Stimulated activated CD4-positive, alpha-beta T cell treated with anti-CD3 and anti-CD28 coated beads, Interleukin-15, amount 100 ng/mL, for 1 hour (primary cell): Measurements from ENCODE around the gene NUB1.

Source experiments
- DNase-seq, 2 donors: peaks; one replicate each; pipeline ENCODE4 v3.0.0-alpha.2; 2020; ENCODE audit warnings: low read depth in 1 of 2, low spot score in 1 of 2

The NUB1 gene

DNA sequence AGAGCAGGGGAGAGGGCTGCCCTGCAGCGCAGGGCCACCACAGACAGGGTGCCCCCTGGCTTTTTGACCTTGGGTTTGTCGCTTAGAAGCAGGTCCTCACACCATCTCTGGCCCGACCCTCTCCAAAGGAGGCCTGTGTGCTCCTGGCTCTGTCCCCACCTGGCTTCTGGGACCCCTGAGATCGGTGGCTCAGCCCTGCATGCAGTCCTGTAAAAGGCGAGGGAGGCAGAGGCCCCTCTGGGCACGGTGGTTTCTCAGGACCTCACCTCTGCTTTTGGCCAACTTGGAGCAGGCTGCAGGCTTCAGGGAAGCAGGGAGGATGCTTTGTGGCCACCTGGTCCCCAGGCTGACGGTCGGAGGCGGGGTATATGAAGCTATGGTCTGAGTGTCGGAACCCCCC lies 46.8 kb downstream of the NUB1 start:
- no peak for DNase-seq

- no peak for DNase-seq
These were observed 47.6 kb downstream of the NUB1 start for GRCh38 chr7:151389096-151389767.

DNA sequence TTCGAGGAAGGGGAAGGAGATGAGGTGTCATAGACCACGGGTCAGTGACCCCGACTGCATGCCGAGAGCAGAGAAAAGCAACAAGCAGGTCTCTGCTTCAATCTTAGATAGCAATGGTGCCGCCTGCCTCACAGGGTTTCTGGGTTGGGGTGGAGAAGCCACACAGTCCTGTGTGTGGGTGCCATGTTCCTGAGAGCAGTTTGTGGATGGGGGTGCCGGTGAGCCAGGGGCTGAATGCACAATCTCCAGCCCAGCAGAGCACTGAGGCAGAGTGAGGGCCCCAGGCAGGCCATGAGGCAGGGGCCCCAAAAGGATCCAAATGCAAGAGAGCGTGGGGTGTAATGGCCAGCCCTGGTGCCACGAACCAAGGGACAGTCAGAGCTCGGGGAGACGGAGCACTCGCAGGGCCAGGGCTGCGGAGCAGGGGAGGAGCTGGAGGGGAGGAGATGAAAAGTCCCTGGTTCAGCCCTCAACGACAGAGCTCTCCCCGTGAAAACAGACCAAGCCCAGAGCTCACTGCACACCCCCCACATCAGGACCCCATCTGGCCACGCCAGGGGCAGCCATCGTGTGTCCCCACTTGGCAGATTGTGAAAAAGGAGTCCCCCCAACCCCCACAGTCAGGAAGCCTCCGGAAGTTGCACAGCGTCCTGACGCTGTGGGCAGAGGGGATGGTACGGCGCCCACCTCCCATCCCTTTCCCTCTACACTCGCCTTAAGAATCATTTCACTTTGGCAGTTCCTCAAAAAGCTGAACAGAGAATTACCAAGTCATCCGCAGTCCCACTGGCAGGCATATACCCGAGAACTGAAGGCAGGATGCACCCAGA lies 48.4 kb downstream of the NUB1 start:
- no peak for DNase-seq

DNA sequence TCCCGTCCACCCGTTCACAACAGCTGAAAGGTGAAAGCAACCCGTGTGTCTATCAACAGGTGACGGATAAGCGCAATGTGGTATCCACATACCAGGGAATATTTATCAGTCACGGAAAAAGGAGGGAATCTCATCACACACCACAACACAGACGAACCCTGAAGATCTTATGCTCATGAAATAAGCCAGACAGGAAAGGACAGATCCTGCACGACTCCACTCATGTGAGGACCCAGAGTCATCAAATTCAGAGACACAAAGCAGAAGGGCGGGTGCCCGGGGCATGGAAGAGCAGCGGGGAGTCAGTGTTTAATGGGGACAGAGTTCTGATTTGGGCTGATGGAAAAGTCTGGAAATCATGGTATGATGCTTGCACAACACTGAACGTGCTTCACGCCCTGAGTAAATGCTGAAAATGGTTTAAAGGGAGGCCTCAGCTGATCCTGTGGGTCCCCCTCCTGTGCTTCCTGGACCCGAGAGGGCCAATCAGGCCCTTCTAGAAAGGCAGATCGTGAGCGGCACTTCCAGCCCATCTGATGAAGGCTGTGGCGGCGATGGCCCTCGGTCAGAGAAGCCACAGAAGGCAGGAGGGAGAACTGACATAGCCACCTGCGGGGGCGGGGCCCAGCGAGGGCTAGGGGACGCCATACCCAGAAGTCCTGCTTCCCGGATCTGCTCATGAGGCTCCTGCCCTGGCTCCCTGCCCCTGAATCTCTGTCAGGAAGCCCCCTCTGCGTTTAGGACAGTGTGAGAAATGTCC lies 49.2 kb downstream of the NUB1 start:
- DNase-seq = no peak

GRCh38 chr7:151391358-151391730 lies 49.7 kb downstream of the NUB1 start:
- DNase-seq = no peak

DNA sequence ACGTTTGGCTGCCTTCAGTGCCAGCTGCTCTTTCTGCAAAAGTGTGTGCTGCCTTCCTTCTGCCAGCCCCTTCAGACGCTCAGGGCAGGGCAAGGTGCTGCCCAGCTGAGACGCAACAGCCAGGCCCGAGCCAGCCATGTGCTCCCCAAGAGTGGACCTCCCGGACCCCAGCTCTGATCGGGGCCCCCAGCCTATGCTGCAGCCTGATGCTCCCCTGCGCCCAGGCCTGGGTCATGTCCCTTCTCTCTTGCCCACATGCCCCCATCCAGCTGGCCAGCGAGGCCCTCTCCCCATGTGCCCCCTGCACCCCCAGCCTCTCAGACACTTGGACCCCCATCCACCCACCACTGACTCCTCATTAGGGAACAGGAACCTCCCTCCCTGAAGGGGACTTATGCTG lies 50.4 kb downstream of the NUB1 start:
- no peak for DNase-seq

GRCh38 chr7:151392426-151392825 lies 50.8 kb downstream of the NUB1 start:
- no peak for DNase-seq

- DNase-seq = no peak
These were observed 51.7 kb downstream of the NUB1 start for GRCh38 chr7:151393031-151393977.

DNA sequence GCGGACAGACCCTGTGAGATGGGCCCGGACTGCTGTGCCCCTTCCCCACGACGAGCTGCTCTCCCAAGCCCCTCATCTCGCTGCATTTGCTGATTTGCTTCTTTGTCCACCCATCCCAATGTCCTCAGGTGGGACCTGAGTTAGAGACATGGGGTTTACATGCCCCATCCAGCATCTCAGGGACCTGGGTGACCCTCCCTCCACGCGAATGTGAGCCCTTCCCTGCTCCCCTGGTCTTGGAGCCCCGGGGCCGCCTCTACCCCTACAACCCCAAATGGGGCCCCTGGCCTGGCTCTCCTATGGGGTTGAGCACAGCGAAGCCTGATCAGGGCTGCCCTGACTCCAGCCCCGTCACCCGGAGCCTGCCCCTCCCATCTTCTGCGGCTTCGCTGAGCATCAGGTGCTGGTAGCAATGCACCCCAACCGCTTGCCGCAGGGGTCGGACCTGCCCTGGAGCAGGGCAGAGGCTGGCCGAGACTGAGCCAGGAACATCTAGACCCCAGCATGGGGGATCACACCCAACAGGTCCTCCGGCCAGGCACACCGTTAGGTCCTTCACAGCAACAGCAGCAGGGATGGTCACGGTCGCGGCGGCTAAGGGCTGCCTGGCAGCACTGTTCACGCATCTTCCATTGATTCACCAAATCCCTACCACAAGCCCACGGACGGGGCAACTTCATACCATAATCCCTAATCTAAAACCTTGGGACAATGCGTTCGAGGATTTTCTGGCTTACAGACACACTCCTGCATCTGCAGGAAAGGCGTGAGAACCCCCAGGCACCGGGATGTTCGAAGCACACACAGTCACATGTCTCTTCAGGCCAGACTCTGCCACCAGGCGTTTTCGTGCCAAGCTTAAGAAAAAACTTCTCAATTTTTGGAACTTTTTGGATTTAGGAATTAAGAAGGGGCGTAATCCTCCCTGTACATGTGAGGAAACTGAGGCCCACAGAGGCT lies 52.7 kb downstream of the NUB1 start:
- DNase-seq = no peak

DNA sequence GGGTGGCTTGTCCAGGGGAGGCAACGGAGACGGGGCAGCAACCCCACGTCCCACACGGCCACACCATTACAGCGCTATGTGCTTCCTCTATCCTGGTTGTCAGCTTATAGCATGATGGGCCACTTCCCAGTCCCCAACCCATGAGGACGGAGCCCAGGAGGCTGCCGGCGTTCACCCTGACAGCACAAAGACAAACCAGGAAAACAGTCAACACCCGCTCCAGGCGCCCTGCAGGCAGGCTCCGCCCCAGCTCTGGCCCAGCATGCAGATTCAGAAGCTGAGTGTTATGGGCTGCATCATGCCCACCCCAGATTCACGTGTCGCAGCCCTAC lies 53.4 kb downstream of the NUB1 start:
- DNase-seq = no peak

DNA sequence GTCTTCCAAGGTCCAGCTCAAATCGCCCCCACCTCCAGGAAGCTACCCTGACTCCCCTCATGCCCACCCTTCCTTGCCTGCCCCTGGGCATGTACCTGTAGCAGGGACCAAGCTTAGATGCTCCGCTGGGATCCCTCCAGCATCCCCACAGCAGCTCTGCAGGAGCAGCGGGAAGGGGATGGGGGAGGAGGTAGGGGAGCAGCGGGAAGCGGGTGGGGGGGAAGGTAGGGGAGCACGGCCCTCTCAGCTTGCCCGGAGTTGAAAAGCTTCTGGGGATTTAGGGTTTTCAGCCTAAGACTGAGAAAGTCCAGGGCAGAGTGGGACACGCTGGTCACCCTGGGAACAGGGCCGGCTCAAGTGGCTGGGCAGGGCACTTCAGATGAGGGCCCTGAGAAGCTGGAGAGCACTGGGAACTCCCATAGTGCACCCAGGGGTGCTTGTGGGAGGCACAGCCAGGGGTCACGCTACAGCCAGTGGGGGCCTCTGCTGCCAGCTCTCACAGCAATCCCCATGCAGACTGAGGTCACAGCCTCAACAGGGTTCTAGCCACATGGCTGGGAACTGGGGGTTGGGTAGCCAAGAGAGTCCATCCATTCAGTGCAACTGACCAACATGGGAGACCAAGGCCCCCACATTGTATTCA lies 54.8 kb downstream of the NUB1 start:
- DNase-seq = no peak

GRCh38 chr7:151397026-151397425 lies 55.4 kb downstream of the NUB1 start:
- DNase-seq = no peak

DNA sequence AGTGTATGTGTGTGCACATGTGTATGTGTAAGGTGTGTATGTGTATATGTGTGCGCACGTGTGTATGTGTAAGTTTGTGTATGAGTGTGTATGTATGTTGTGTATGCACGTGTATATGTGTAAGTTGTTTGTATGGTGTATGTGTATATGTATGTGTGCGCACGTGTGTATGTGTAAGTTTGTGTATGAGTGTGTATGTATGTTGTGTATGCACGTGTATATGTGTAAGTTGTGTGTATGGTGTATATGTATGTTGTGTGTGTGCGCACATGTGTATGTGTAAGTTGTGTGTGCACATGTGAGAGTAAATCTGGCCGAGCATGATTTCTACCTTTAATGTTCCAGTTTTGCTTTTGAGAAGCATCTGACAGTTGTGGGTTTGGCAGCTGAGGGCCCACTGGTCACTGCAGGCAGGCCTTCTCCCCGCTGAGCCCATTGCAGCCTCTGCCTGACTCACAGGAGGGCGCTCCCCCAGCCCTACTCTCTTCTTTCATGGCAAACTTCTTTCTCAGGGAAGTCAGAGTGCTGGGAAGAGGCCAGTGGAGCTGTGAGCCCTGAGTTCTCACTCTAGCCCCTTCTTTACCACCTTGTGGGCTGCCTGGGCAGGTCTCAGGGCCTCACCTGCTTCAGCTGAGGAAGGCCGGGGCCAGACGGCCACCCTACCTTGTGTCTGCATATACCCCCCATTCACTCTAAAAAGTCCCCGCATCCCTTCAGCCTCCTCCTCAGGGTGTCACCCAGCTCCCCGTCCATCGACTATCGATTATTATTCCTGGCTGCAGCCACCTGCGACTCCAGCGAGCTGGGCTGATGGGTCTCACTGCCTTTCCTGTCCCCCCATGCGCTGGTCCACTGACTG lies 57.1 kb downstream of the NUB1 start:
- no peak for DNase-seq

DNA sequence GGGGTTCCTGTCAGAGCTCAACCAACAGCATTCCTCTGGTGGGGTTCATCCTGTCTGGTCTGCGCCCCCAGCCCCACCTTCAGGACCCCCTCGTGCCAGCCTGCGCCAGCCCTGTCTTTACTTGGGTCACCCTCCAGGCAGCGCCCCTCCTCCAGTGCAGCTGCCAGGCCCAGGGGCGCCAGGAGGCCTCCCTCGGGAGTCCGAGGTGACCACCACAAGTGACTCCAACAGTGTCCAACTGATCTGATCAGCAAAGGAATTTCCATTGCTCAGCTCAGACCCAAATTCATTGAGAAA lies 57.6 kb downstream of the NUB1 start:
- DNase-seq = no peak

DNA sequence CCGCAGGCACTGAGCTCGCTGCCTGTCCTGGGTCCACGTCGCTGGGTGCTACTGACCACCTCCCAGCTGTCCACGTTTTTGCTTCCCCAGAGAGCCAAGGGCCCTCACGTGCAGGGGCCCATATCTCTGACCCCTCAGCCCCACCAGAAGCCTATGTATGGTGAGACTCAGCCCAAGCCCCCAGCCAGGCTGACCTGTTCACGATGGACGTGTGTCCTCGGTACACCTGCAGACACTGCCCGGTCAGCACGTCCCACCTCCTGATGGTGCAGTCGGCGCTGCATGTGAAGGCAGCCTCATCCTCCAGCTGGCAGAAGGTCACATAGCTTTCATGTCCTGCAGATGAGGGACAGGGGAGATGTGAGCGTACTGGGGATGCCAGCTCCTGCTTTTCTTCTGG lies 58.3 kb downstream of the NUB1 start:
- DNase-seq = no peak

DNA sequence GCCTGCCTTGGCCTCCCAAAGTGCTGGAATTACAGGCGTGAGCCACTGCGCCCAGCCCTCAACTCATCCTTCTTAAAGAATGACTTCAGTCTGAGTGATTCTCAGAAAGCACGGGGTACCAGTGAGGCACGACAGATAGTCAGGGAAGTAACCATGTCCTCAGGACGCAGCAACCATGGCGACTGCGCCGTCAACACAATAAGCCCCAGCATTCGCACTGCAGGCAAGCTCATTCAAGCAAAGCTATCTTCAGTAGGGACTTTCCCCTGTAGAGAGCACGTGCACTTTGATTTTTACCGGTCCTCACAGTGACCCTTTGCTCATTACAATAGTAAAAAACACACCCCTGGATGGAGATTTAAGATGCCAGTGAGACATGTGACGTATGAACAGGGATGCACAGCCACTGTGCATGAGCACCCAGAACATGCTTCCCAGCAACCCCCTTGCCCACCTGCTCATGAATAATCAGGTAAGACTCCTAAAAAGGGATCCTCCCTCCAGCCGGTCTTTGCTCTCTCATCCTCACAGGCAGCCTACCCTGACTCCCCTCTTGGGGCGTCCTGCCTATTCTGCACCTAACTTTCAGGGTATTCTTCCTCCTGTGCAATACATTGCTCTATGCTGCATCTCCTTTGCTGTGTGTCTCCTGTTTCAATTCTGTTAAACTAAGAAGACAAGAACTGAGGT lies 59.2 kb downstream of the NUB1 start:
- DNase-seq = no peak

DNA sequence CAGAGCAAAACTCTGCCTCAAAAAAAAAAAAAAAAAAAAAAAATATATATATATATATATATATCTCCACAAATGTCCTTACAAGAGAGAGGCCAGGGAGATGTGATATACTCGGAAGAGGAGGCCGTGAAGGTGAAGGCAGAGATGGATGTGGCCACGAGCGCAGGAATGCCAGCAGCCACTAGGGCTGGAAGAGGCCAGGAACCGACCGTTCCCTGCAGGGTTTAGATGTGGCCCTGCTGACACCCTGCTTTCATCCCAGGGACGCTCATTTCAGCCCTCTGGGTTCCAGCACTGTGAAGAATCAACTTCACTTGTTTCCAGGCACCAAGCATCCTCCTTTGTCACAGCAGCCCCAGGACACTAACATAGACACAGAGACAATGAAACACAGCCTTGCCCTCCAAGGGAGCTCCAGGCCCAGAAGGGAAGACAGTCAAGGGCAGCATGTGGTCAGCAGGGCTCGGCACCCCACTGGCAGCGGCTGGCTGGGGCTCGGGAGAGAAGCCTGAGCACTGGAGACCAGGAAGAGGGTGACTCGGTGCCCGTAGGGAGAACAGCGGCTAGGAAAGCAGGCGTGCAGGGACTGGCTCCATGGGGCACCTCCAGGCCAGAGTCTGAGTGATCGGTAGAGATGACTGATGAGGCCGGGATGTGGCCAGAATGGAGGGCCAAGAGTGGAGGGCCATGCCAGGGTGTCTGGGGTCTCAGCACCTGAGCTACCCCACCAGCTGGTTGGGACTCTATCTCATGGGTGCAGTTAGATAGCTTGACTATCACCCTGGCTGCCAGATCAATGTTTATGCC lies 60.6 kb downstream of the NUB1 start:
- no peak for DNase-seq
